DMS53 treated with DMSO at 0.1 percent for 48 hours (cell line): ENCODE results near the gene SPZ1.
"Not testable (repeated sequence)": the region's sequence is repeated elsewhere in the genome, so short reads cannot be mapped to it uniquely, and the experiment has no call there.

Experiments
- DNase-seq: peaks from one replicate; lab custom pipeline; 2025; ENCODE audit not compliant: unreplicated experiment; lab: John Stamatoyannopoulos, UW

SPZ1 gene

GRCh38 chr5:80319702-80320101, at the start of gene SPZ1:
Gene SPZ1 (plus strand): TSS chr5:80320002. CDS start chr5:80320216, 214 bp downstream.
- DNase-seq, result no peak

GRCh38 chr5:80270543-80270942, 49.3 kb upstream of the SPZ1 start:
- not testable (repeated sequence) for DNase-seq

GRCh38 chr5:80275347-80275746, 44.5 kb upstream of the SPZ1 start:
- DNase-seq, result no peak

DNA sequence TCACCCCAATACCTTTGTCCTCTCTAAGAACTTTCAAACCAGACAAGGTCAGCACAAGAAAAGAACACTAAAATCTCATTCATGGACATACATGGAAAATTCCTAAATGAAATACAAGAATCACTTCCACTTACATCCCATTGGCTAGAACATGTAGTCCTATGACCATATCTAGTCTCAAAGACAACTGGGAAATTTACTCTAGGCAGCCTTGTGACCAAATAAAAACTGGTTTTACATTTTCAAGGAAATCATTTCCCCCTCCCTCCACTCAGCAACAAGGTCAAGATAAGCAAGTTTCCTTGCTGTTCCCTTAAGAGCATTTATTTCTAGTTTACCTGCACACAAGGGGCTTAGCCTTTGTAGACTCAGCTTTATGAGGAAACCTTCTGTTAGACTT, 43.6 kb upstream of the SPZ1 start:
- DNase-seq, result no peak

- no peak for DNase-seq
Measured at GRCh38 chr5:80277191-80277590, 42.6 kb upstream of the SPZ1 start.

- DNase-seq, result no peak
Measured at GRCh38 chr5:80282054-80282453, 37.7 kb upstream of the SPZ1 start.

DNA sequence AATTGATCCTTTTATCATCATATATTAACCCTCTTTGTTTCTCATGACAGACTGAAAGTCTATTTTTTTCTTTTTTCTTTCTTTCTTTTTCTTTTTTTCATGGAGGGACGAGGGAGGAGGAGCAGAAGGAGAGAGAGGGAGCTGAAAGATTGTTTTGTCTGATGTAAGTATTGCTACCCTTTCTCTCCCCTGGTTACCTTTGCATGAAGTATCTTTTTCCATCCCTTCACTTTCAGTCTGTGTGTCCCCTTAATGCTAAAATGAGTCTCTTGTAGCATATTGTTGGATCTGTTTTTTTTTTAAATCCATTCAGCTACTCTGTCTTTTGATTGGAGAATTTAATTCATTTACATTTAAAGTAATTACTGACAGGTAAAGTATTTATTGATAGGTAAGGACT, 36.4 kb upstream of the SPZ1 start:
- no peak for DNase-seq

- no peak for DNase-seq
Measured at GRCh38 chr5:80284720-80285119, 35.1 kb upstream of the SPZ1 start.

- no peak for DNase-seq
Measured at GRCh38 chr5:80288177-80288576, 31.6 kb upstream of the SPZ1 start.

GRCh38 chr5:80289320-80289719, 30.5 kb upstream of the SPZ1 start:
- no peak for DNase-seq

DNA sequence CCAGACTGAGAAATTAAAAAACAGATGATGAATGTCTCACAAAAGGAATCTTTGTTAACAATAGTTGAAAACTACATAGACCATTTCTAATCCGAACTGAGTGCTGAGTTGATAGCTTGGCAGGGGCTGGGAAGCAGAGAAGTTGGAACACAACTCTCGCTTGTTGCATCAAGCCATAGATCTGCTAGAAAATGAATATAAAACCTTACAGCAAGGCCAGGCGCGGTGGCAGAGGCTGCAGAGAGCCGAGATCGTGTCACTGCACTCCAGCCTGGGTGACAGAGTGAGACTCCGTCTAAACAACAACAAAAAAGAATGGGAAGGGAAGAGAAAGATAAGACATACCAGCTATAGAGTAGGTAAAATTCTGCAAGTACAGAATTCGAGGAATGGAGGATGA, 28.0 kb upstream of the SPZ1 start:
- DNase-seq, result no peak

DNA sequence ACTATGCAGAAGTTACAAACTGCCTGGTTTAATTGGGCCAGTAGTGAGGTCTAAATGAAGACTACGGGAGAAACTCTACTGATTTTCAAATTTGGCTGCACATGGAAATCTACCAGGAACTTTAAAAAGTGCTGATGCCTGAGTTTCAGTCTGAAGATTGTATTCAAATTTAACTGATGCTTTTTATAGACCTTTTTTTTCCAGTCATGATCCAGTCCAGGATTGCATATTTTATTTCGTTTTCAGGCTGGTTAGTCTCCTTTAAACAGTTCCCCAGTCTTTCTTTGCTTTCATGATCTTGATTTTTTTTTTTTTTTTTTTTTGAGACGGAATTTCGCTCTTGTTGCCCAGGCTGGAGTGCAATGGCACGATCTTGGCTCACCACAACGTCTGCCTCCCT, 23.7 kb upstream of the SPZ1 start:
- no peak for DNase-seq

DNA sequence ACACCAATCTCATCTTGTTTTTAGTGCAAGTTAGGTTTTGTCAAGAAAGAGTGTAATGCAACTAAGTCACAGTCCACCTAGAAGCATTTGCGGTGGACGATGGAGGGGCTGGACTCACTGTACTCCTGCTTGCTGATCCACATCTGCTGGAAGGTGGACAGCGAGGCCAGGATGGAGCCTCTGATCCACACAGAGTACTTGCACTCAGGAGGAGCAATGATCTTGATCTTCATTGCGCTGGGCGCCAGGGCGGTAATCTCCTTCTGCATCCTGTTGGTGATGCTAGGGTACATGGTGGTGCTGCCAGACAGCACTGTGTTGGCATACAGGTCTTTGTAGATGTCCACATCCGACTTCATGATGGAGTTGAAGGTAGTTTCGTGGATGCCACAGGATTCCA, 20.2 kb upstream of the SPZ1 start:
- DNase-seq, result no peak

GRCh38 chr5:80300125-80300524, 19.7 kb upstream of the SPZ1 start:
- DNase-seq, result no peak

GRCh38 chr5:80300796-80301195, 19.0 kb upstream of the SPZ1 start:
- DNase-seq, result not testable (repeated sequence)

- not testable (repeated sequence) for DNase-seq
Measured at GRCh38 chr5:80301342-80301741, 18.5 kb upstream of the SPZ1 start.

DNA sequence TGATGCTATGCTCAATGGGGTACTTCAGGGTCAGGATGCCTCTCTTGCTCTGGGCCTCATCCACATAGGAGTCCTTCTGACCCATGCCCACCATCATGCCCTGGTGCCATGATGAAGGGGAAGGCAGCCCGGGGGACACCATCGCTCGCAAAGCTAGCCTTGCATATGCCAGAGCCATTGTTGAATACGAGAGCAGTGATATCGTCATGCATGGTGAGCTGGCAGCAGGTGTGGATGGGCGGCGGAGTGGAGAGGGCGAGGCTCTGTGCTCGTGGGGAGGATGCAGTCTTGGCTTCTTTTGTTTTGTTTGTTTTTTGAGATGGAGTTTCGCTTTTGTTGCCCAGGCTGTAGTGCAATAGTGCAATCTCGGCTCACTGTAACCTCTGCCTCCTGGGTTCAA, 17.2 kb upstream of the SPZ1 start:
- DNase-seq, result no peak

DNA sequence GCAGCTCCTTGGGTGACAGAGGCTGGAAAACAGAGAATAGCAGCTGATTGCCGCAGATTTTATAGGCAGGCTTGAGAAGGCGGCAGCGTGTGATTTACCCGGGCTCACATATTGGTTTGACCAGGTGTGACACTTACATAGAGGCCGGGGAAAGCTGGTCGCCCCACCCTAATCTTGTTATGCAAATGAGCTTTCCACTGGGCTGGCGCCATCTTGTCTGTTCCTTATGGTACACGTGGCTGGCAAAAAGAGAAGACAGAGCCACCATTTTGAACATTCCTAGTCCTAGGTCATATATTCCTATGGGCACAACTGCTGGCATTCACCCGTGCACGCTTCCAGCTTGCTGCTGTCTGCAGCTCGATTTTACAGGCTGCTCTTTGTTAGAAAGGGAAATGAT, 11.3 kb upstream of the SPZ1 start:
- DNase-seq, result no peak

GRCh38 chr5:80309871-80310665, 9.7 kb upstream of the SPZ1 start:
- DNase-seq, result no peak

GRCh38 chr5:80315244-80315643, 4.6 kb upstream of the SPZ1 start:
- DNase-seq, result no peak

- DNase-seq, result no peak
Measured at GRCh38 chr5:80318212-80318611, 1.6 kb upstream of the SPZ1 start.

DNA sequence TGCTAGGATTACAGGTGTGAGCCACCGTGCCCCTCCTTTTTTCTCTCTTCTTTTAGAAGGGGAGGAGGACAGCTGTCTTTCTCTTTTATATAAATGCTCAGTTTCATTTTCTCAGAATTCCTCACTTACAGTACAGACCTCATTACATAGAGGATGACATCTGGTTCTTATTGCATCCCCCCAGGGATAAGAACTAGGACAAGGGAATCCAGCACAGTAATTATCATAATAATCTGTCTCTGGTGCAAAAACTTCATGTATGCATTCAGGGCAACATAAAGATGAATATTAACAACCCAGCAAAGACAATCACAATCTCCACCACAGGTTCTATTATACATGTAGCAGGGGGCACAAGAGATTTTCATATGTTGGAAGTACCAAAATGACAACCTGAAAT, 5.1 kb downstream of the SPZ1 start:
- no peak for DNase-seq

GRCh38 chr5:80326468-80326867, 6.7 kb downstream of the SPZ1 start:
- no peak for DNase-seq
